OCI-LY1 (cell line): Measurements from ENCODE around the gene ELMO1.

Experiments used
- H2AFZ ChIP-seq: fragments of 200-600 bp; sonication (generic), shearing (Covaris generic); 2 replicates; pipeline ENCODE4 v1.6.0; 2014; ENCODE audit warnings: antibody characterized with exemption, mild to moderate bottlenecking, low read length
- H3F3A ChIP-seq: fragments of 200-600 bp; sonication (generic), shearing (Covaris generic); 2 replicates; pipeline ENCODE4 v1.6.0; 2014; ENCODE audit warnings: mild to moderate bottlenecking, antibody characterized with exemption, low read length, moderate library complexity; ENCODE audit not compliant: insufficient read depth
- H3K27ac ChIP-seq: fragments of 200-600 bp; sonication (generic); 2 replicates; pipeline ENCODE4 v1.5.1; 2014; ENCODE audit warnings: low read length, mixed run types, mild to moderate bottlenecking, low read depth; ENCODE audit not compliant: poor library complexity, severe bottlenecking
- H3K27me3 ChIP-seq: fragments of 200-600 bp; sonication (generic); 2 replicates; pipeline ENCODE4 v1.6.0; 2014; ENCODE audit warnings: antibody characterized with exemption, mild to moderate bottlenecking, low read length, moderate library complexity; ENCODE audit not compliant: insufficient read depth
- H3K36me3 ChIP-seq: fragments of 200-600 bp; sonication (generic); 2 replicates; pipeline ENCODE4 v1.6.1; 2014; ENCODE audit warnings: mild to moderate bottlenecking, antibody characterized with exemption, low read length, moderate library complexity, mixed read lengths; ENCODE audit not compliant: insufficient read depth
- H3K4me1 ChIP-seq: fragments of 200-600 bp; sonication (generic); 2 replicates; pipeline ENCODE4 v1.5.1; 2014; ENCODE audit warnings: mild to moderate bottlenecking, low read length, moderate library complexity; ENCODE audit not compliant: insufficient read depth, severe bottlenecking
- H3K4me2 ChIP-seq: fragments of 200-600 bp; sonication (generic), shearing (Covaris generic); 2 replicates; pipeline ENCODE4 v1.6.1; 2014; ENCODE audit warnings: low read length
- H3K4me3 ChIP-seq: fragments of 200-600 bp; sonication (generic); 2 replicates; pipeline ENCODE4 v1.5.1; 2014; ENCODE audit warnings: low read length, low read depth, mild to moderate bottlenecking, mixed read lengths; ENCODE audit not compliant: poor library complexity, severe bottlenecking
- H3K79me2 ChIP-seq: fragments of 200-600 bp; shearing (Covaris generic); 2 replicates; pipeline ENCODE4 v1.6.1; 2016; ENCODE audit warnings: mixed run types, low read length, mixed read lengths; ENCODE audit not compliant: insufficient read depth
- H3K9ac ChIP-seq: fragments of 200-600 bp; sonication (generic), shearing (Covaris generic); 2 replicates; pipeline ENCODE4 v1.6.1; 2014; ENCODE audit warnings: mild to moderate bottlenecking, low read length, mixed read lengths
- H3K9me2 ChIP-seq: fragments of 200-600 bp; sonication (generic), shearing (Covaris generic); 2 replicates; pipeline ENCODE4 v1.6.1; 2014; ENCODE audit warnings: low read depth, mild to moderate bottlenecking, low read length, mixed read lengths
- H3K9me3 ChIP-seq: fragments of 200-600 bp; shearing (Covaris generic); 2 replicates; pipeline ENCODE4 v1.6.1; 2014; ENCODE audit warnings: low read length, mixed read lengths
- H4K20me1 ChIP-seq: fragments of 200-600 bp; sonication (generic), shearing (Covaris generic); 2 replicates; pipeline ENCODE4 v1.6.0; 2016; ENCODE audit warnings: mild to moderate bottlenecking, low read length; ENCODE audit not compliant: insufficient read depth
- EZH2 ChIP-seq: fragments of 200-600 bp; sonication (generic), shearing (Covaris generic); IDR thresholded peaks from 2 replicates; pipeline ENCODE4 v1.8.0; 2017; ENCODE audit warnings: borderline replicate concordance, mixed run types, mild to moderate bottlenecking, antibody characterized with exemption, low read length, moderate library complexity, mixed read lengths
- TF ChIP-seq, protein P1 (sequence below): fragments of 200-600 bp; sonication (generic), shearing (Covaris generic); IDR thresholded peaks from 2 replicates; pipeline ENCODE4 v1.5.1; 2017; ENCODE audit warnings: mild to moderate bottlenecking, antibody characterized with exemption, low read length, moderate library complexity, mixed read lengths

Gene ELMO1

DNA sequence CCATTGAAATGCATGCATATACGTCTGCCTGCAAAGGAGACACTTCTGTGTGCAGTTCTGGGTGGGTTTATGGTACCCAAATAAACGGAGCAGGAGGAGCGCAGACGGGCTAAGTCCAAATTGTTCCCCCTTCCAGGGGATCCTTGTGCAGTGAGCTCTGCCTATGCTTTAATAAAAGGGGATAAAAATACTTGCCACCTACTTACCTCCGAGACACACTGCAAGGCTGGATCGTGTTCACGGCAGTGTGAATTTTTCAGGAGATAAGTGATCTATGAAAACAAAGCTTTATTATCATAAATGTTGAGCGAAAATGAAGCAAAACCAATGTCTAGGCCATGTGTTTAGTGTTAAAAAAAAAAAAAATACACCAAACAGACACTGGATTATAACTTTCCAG, 415.5 kb downstream of the ELMO1 start:
- H3K9me2 ChIP-seq: no peaks in the 10 kb centered on the region
- no peak overlapping the region for H2AFZ ChIP-seq
- H4K20me1 ChIP-seq: no peaks in the 10 kb centered on the region
- no peak overlapping the region for H3K9ac ChIP-seq
- H3K79me2 ChIP-seq: no peaks in the 10 kb centered on the region
- no peak overlapping the region for H3K27ac ChIP-seq
- peaks cover 36% of the 10 kb centered on the region for H3K36me3 ChIP-seq
- no peaks in the 10 kb centered on the region for H3F3A ChIP-seq
- H3K4me3 ChIP-seq: no peak overlapping the region
- no peaks in the 10 kb centered on the region for H3K9me3 ChIP-seq
- TF ChIP-seq, protein P1, sequence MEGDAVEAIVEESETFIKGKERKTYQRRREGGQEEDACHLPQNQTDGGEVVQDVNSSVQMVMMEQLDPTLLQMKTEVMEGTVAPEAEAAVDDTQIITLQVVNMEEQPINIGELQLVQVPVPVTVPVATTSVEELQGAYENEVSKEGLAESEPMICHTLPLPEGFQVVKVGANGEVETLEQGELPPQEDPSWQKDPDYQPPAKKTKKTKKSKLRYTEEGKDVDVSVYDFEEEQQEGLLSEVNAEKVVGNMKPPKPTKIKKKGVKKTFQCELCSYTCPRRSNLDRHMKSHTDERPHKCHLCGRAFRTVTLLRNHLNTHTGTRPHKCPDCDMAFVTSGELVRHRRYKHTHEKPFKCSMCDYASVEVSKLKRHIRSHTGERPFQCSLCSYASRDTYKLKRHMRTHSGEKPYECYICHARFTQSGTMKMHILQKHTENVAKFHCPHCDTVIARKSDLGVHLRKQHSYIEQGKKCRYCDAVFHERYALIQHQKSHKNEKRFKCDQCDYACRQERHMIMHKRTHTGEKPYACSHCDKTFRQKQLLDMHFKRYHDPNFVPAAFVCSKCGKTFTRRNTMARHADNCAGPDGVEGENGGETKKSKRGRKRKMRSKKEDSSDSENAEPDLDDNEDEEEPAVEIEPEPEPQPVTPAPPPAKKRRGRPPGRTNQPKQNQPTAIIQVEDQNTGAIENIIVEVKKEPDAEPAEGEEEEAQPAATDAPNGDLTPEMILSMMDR: no peak
- TF ChIP-seq EZH2: no peak
- no peaks in the 10 kb centered on the region for H3K4me1 ChIP-seq
- H3K27me3 ChIP-seq: no peaks in the 10 kb centered on the region
- no peak overlapping the region for H3K4me2 ChIP-seq

DNA sequence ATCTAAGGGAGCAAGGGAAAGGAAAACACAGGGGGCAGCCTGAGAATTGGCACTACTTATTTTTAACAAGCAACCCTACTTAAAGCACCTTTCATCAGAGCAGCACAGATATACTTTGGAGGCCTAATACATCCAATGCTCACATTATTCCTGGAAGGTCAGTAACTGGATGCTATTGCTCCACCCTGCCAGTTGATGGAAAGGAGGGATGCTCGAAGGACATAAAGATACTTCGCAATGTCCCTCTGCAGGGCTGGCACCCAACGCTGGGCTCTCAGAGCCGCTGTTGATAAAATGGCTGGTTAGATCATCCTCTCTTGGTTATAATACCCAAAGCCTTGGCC, 416.4 kb downstream of the ELMO1 start:
- Histone ChIP-seq H3K9me3 (no peaks in the 10 kb centered on the region), H3F3A (no peaks in the 10 kb centered on the region), H3K4me1 (no peaks in the 10 kb centered on the region), H3K4me3 (no peak overlapping the region), H3K36me3 (peaks cover 30% of the 10 kb centered on the region), H4K20me1 (no peaks in the 10 kb centered on the region), H3K9me2 (no peaks in the 10 kb centered on the region), H3K79me2 (no peaks in the 10 kb centered on the region), H3K27me3 (no peaks in the 10 kb centered on the region), H3K27ac (no peak overlapping the region), H2AFZ (no peak overlapping the region), H3K9ac (no peak overlapping the region), H3K4me2 (no peak overlapping the region)
- TF ChIP-seq, protein P1: no peak
- TF ChIP-seq EZH2: no peak

DNA sequence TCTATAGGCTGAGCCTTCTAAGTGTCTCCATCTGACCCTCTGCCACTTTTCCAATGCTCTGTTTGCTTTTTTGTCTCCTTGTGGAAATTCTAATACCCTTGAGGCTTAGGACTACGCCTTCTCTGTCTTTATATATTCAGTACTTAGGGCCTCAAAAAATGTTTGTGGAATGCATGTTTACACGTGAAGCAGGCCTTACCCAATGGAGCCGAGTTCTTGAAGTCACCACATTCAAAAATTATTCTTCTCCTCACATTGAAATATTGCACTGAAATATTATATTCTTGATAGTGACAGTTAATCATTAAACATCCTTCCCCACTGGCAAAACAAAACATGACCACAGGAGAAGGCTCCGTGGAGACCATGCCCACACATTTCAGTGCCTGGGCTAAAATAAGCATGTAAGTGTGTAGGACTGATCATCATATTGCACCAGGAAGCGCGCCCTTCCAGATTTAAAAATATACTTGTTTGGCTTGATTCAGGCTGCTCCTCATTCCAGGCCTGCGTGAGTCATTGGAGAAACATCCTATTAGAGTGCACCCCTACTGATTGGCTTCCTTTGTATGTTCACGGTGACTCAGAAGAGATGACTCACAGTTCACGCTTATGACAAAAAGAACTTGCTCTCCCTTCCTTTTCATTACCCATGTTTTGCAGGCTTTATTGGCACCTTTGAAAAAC, 416.9 kb downstream of the ELMO1 start:
- Histone ChIP-seq H4K20me1 (no peaks in the 10 kb centered on the region), H3K36me3 (peaks cover 27% of the 10 kb centered on the region; the same call in 1 of the 2 replicates), H3K9me3 (no peaks in the 10 kb centered on the region), H3K27me3 (no peaks in the 10 kb centered on the region), H3K9ac (no peak overlapping the region), H3F3A (no peaks in the 10 kb centered on the region), H3K79me2 (no peaks in the 10 kb centered on the region), H2AFZ (no peak overlapping the region), H3K27ac (no peak overlapping the region), H3K4me3 (no peak overlapping the region), H3K9me2 (no peaks in the 10 kb centered on the region), H3K4me2 (no peak overlapping the region), H3K4me1 (no peaks in the 10 kb centered on the region)
- TF ChIP-seq EZH2: no peak
- TF ChIP-seq, protein P1: no peak
